Endothelial cell of umbilical vein (primary cell): ENCODE data around the gene IL20.

ENCODE experiments used
- EZH2 ChIP-seq: IDR thresholded peaks from 2 replicates; pipeline ENCODE4 v1.6.1; 2012; ENCODE audit warnings: borderline replicate concordance, low read depth, mild to moderate bottlenecking, moderate library complexity, low read length, inconsistent platforms; ENCODE audit not compliant: severe bottlenecking
- FOS ChIP-seq: IDR thresholded peaks from 2 replicates; pipeline ENCODE4 v1.6.1; 2011; ENCODE audit warnings: mild to moderate bottlenecking, low read length, moderate library complexity, borderline replicate concordance; ENCODE audit not compliant: insufficient read depth
- JUN ChIP-seq: IDR thresholded peaks from 2 replicates; pipeline ENCODE4 v1.6.1; 2011; ENCODE audit warnings: borderline replicate concordance, low read depth; ENCODE audit not compliant: insufficient read length, insufficient read depth
- MYC ChIP-seq: IDR thresholded peaks from one replicate; pipeline ENCODE4 v1.6.1; 2011; ENCODE audit warnings: mild to moderate bottlenecking, low read depth, low read length
- POLR2A ChIP-seq: IDR thresholded peaks from 2 replicates; pipeline ENCODE4 v1.6.1; 2012; ENCODE audit warnings: low read depth, mild to moderate bottlenecking, control low read depth, low read length
- POLR2AphosphoS5 ChIP-seq: IDR thresholded peaks from 2 replicates; pipeline ENCODE4 v1.6.1; 2012; ENCODE audit warnings: low read depth, mild to moderate bottlenecking, control low read depth, low read length, moderate library complexity; ENCODE audit not compliant: insufficient read depth
- TF ChIP-seq, protein P1 (sequence below), 2 donors: IDR thresholded peaks; 1 replicate in 1 of 2; 2 replicates in 1 of 2; pipeline ENCODE4 v1.5.1; 2011; ENCODE audit warnings: low read length in 2 of 2, mild to moderate bottlenecking in 2 of 2, moderate library complexity in 2 of 2, control low read depth in 1 of 2, inconsistent platforms in 1 of 2, low read depth in 1 of 2; ENCODE audit not compliant: insufficient read depth in 1 of 2; ENCODE audit errors: extremely low read depth in 1 of 2
- TF ChIP-seq, protein P2 (sequence below): IDR thresholded peaks from 2 replicates; pipeline ENCODE4 v1.6.1; 2011; ENCODE audit not compliant: insufficient read depth, insufficient read length

DNA sequence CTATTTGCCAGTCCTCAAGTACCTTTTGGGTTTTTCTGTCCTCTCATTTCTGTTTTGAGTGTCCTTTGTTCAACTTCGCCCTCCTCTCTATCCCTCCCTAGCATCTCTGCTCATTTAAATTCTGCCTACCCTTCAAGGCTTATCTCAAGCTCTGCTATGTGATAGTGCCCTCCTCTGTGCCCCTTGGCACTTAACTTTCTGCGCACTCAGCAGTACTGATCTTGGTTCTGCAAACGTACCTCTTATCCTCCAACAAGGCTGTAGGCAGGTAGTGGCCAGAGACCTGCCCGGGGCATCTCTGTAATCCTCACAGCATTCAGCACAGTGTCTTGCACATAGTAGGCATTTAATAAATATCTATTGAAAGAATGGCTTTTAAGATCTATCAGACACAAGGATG is 5.3 kb upstream of the IL20 start:
- TF ChIP-seq, protein P1, sequence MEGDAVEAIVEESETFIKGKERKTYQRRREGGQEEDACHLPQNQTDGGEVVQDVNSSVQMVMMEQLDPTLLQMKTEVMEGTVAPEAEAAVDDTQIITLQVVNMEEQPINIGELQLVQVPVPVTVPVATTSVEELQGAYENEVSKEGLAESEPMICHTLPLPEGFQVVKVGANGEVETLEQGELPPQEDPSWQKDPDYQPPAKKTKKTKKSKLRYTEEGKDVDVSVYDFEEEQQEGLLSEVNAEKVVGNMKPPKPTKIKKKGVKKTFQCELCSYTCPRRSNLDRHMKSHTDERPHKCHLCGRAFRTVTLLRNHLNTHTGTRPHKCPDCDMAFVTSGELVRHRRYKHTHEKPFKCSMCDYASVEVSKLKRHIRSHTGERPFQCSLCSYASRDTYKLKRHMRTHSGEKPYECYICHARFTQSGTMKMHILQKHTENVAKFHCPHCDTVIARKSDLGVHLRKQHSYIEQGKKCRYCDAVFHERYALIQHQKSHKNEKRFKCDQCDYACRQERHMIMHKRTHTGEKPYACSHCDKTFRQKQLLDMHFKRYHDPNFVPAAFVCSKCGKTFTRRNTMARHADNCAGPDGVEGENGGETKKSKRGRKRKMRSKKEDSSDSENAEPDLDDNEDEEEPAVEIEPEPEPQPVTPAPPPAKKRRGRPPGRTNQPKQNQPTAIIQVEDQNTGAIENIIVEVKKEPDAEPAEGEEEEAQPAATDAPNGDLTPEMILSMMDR (IDR thresholded peaks at IDR 0.05; ENCODE audit: extremely low read depth in 1 of 2, insufficient read depth in 1 of 2, low read depth in 1 of 2, low read length in 2 of 2), result no peak
- TF ChIP-seq POLR2AphosphoS5, result no peak
- TF ChIP-seq POLR2A, result no peak
- TF ChIP-seq EZH2, result no peak
- no peak for TF ChIP-seq JUN
- no peak for TF ChIP-seq MYC
- no peak for TF ChIP-seq FOS
- TF ChIP-seq, protein P2, sequence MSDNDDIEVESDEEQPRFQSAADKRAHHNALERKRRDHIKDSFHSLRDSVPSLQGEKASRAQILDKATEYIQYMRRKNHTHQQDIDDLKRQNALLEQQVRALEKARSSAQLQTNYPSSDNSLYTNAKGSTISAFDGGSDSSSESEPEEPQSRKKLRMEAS, result no peak
